ACHN (cell line): Measurements from ENCODE around the gene HBA2.
A peak's percentile ranks its signal among the peaks of the same experiment; 100 is the strongest.
"Not testable (repeated sequence)": the region's sequence is repeated elsewhere in the genome, so short reads cannot be mapped to it uniquely, and the experiment has no call there.

ENCODE experiments used
- DNase-seq: peaks from one replicate; pipeline ENCODE4 v3.0.0-alpha.2; 2015
- in situ Hi-C: cut with HindIII; loops from 2 replicates; pipeline ENCODE4 v1.10.0; 2017; ENCODE audit warnings: low sequenced_read_pairs, low pct_ligation_motif_present, low pct_unique_long_range_greater_than_20kb

HBA2 gene

DNA sequence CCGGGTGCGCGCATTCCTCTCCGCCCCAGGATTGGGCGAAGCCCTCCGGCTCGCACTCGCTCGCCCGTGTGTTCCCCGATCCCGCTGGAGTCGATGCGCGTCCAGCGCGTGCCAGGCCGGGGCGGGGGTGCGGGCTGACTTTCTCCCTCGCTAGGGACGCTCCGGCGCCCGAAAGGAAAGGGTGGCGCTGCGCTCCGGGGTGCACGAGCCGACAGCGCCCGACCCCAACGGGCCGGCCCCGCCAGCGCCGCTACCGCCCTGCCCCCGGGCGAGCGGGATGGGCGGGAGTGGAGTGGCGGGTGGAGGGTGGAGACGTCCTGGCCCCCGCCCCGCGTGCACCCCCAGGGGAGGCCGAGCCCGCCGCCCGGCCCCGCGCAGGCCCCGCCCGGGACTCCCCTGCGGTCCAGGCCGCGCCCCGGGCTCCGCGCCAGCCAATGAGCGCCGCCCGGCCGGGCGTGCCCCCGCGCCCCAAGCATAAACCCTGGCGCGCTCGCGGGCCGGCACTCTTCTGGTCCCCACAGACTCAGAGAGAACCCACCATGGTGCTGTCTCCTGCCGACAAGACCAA lies at the start of gene HBA2:
TSS of gene HBA2 (plus strand) at position 503 of the 568 bp plus-strand sequence. CDS start at position 540, 37 bp downstream.
- in situ Hi-C loops, DNase-seq: not testable (repeated sequence)

DNA sequence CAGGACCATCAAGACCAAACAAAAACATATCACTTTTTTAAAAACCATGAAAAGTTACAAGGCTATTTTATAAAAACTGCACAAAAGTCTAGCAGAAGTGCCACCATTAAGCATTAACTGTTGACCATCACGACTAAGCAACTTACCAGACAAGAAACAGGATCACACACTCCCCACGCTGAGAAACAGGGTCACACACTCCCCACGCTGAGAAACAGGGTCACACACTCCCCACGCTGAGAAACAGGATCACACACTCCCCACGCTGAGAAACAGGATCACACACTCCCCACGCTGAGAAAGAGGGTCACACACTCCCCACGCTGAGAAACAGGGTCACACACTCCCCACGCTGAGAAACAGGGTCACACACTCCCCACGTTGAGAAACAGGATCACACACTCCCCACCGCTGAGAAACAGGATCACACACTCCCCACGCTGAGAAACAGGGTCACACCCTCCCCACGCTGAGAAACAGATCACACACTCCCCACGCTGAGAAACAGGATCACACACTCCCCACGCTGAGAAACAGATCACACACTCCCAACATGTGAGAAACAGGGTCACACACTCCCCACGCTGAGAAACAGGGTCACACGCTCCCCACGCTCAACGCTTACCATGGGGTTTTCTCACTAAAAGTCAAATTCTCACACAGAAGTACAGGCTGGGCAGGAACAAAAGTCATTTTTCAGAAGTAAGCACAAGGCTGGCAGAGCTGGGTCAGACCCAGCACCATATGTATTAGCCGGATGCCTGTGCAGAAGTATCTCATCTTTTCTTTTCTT lies 48.9 kb upstream of the HBA2 start:
- in situ Hi-C loops: not testable (repeated sequence)

DNA sequence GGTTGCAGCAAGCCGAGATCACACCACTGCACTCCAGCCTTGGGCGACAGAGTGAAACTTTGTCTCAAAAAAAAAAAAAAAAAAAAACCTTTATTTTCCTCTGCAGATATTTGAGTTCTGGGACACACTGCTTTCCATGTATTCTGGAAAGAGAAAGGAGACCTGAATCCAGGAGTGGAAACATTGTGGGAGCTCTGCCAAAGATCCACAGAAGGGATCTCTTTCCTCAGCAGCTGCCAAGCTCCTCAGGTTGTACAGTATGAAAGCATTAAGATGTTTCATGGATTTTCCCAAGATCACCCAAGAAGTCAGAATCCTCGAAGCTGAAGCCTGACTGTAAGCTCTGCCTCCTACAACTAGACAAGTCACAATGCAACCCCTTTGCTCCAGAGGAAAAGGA lies 47.7 kb upstream of the HBA2 start:
- no peak for DNase-seq

More for the DNA sequence above, 48.9 kb upstream of the HBA2 start:
- DNase-seq: not testable (repeated sequence)

DNA sequence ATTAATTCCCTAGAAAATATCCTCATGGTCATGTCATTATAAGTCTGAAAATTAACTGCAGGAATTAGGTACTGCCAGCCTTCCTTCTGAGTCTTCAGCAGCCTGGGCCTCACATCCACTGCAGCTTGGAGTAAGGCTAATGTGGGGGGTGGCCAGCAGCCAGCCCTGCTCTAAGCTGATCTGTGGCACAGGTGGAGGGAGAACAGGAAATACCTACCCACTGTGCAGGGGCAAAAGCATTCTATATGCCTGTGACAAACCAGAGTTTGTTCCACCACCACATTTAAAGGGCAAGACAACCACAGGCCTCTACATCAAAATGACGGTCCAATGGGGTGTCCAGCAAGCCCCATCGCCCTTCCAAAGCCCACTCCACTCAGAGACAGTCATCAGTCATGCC lies 43.6 kb upstream of the HBA2 start:
- DNase-seq: no peak
- in situ Hi-C loops: no loop called here

More for the DNA sequence above, 47.7 kb upstream of the HBA2 start:
- in situ Hi-C loops: no loop called here

DNA sequence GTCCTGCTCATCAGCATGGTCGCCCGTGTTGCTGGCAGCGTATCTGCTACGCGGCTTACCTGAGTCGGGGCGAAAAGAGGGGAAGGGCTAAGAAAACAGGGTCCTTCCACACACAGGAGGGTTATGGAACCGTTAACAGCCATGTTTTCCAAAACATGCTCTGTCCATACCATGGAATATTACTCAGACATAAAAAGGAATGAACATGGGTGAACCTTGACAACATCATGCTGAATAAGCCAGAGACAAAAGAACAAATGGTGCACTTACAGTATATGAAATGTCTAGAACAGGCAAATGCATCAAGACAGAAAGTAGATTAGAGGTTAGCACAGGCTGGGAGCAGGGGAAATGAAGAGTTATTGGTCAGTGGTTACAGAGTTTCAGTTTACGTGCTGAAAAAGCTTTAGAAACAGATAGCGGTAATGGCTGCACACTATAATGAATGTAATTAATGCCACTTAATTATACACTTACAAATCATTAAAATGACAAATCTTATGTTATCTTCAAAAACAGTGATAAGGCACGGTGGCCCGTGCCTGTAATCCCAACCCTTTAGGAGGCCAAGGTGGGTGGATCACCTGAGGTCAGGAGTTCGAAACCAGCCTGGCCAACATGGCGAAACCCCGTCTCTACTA lies 42.0 kb upstream of the HBA2 start:
- in situ Hi-C loops: no loop called here
- no peak for DNase-seq

DNA sequence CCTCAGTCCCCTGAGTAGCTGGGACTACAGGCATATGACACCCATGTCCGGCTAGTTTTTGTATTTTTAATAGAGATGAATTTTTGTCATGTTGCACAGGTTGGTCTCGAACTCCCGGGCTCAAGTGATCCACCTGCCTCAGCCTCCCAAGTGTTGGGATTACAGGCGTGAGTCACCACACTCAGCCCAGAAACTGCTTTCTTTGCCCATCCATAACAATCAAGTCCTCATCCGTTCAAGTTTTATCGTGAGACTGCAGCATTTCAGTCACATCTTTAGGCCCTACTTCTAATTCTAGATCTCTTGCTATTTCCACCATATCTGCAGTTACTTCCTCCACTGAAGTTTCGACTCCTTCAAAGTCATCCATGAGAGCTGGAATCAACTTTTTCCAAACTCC lies 40.6 kb upstream of the HBA2 start:
- in situ Hi-C loops: no loop called here
- DNase-seq: no peak

DNA sequence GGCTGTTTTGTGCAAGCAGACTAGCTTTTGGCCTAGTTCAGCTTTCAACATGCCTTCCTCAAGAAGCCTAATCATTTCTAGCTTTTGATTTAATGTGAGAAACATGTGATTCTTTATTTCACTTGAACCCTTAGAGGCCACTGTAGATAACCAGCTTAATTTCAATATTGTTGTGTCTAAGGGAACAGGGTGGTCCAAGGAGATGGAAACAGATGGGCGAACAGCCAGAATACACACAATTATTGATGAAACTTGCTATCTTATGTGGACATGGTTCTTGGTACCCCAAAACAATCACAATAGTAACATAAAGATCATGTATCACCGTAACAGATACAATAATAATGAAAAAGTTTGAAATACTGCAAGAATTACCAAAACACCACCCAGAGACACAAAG lies 39.0 kb upstream of the HBA2 start:
- no peak for DNase-seq
- in situ Hi-C loops: no loop called here

DNA sequence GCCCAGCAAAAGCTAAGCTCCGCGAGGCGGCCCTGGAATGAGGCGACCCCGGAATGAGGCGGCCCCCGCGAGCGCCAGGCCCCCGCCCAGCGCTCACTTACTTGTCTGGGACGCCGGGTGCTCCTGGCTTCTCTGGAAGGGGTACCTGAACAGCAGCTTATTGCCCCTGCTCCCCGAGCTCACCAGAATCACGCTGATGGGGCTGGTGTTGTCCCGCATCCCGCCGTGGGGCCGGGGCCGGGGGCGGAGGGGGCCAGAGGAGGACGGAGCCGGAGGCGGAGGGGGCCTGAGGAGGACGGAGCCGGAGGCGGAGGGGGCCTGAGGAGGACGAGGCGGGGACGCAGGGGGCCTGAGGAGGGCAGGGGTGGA lies 34.6 kb upstream of the HBA2 start:
- DNase-seq: peak; percentile 16
- in situ Hi-C loops: no loop called here

DNA sequence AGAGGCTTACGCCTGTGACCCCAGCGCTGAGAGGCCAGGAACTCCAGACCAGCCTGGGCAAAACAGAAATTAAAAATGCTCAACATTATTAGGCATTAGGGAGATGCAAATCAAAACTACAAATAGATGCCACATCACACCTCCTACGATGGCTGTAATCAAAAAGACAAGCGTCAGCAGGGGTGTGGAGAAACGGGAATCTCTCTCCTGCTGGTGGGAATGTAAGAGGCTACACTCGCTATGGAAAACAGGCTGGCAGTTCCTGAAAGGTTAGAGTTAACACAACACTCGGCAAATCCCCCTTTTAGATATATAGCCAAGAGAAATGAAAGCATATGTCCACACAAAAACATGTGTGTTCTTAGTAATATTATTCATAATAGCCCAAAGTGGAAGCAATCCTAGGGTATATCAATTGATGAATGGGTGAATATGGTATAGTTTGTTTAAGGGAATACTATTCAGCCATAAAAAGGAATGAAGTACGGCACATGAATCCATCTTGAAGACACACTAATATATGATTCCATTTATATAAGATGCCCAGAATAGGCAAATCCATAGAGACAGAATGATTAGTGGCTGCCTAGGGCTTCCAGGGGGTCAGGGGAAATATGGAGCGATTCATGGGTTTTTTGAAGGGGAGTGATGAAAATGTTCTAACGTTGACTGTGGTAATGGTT lies 32.4 kb upstream of the HBA2 start:
- in situ Hi-C loops: no loop called here
- DNase-seq: no peak

DNA sequence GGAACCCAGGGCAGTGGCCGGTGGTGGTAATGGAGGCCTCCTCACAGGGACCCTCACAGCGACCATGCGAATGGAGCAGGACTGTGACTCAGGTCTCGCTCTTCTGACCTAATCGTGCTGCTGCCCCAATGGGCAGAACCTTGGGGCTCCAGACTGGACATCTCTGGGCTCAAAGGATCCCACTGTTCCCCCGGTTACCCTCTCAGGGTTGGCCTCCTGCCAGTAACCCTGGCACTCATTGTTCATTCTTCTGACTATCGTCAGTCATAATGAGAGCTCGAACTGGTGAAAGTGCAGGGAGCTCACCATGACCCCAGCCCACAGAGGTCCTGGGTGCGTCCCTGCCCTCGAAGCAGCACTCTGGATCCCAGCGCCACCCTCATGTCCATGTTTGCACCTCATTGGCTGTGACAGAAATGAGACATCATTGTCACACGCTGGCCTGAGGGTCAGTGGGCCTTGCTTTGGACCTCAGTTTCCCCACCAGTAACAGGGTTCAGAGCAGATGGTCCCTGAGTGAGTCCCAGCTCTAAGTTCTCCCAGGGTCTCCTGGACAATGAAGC lies 30.2 kb upstream of the HBA2 start:
- in situ Hi-C loops: no loop called here

DNA sequence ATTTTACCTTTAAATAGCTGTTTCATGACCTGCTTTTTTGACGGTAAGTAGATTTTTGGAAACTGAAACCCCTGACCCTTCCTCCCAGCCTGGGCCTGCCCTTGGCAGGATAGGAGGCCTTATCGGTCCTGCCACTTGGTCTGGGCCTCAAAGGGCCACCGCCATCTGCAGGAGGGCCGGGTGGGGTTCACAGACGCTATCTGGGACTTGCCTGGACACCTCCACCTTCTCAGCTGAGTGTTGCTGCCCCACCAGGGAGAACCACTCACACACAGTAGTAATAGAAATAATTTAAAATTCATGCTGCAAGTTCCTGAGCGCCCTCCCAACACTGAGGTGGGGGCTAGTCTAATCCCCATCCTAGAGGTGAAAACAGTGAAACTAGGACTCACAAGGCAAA lies 29.6 kb upstream of the HBA2 start:
- DNase-seq: no peak
- in situ Hi-C loops: no loop called here

More for the DNA sequence above, 30.2 kb upstream of the HBA2 start:
- DNase-seq: no peak

DNA sequence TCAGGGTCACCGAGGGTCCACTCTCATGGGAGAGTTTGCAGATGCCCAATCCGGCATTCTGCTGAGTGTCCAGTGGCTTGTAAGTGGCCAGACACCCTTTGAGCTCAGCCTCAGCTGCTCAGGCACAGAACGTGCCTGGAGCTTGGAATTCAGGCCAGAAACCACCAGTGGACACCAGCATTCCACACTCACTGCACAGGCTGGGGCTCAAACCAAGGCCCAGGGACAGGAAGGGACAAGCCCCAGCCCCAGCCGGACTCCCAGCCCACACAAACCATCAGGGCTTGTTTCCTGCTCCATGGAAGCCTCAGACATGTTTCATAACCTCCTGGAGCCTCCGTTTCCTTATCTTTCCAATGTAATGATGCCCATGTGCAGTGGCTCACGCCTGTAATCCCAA lies 29.2 kb upstream of the HBA2 start:
- in situ Hi-C loops: no loop called here

DNA sequence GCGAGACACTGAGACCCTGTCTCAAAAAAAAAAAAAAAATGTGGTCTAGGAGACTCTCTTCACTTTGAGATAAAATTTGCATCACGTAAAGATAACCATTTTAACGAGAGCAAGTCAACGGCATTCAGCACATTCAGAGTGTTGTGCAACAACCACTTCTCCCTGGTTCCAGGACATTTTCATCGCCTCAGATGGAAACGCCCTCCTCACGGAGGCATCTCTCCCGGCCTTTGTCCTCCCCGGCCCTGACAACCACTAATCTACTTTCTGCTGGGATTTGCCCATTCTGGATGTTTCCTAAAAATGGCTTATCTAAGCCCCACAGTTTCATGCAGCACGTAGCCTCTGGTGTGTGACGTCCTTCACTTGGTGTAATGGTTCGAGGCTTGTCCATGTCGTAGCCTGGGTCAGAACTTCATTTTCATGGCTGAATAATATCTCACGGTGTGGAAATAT lies 27.9 kb upstream of the HBA2 start:
- in situ Hi-C loops: no loop called here
- no peak for DNase-seq

More for the DNA sequence above, 29.2 kb upstream of the HBA2 start:
- DNase-seq: no peak

DNA sequence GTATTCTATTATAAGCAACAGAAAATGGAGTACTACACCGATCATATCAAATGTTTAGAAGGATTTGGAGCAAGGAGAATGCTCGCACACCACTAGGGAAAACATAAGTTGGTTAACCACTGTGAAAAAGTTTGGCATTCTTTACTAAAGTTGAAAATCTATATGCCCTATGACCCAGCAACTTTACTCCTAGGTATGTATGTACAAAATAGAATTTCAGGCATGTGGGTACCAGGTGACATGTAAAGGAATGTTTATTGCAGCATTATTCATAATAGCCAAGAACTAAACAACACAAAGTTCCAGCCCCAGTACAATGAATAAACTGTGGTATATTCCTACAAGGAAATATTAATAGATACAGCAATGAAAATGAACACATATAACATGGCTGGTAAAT lies 26.0 kb upstream of the HBA2 start:
- in situ Hi-C loops: no loop called here
- DNase-seq: no peak

DNA sequence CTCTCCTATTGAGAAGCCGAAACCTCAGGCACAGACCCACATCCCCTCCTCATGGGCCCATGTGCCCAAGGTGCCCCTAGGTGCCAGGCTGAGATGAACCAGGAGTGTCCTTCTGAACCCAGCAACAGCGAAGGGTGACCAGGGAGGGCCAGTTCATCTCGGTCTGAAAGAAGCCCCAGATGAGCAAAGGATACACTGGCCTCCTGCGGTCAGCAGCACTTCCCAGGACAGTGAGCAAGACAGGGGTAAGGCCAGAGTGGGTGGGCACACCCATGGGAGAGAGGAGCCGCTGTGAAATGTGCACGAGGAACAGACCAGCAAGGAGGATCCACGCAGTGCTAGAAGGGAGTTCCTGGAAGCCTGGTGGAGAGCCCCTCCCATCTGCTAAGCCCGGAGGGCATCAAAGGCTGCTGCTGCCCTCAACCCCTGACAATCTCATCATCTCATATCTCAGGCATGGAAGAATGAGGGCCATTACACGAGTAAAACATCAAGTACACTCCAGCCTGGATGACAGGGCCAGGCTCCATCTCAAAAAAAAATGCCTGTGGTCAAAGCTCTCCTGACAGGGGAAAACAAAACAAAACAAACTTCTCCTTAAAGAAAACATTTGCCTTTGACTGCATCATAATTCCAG lies 23.5 kb upstream of the HBA2 start:
- in situ Hi-C loops: no loop called here
- no peak for DNase-seq

DNA sequence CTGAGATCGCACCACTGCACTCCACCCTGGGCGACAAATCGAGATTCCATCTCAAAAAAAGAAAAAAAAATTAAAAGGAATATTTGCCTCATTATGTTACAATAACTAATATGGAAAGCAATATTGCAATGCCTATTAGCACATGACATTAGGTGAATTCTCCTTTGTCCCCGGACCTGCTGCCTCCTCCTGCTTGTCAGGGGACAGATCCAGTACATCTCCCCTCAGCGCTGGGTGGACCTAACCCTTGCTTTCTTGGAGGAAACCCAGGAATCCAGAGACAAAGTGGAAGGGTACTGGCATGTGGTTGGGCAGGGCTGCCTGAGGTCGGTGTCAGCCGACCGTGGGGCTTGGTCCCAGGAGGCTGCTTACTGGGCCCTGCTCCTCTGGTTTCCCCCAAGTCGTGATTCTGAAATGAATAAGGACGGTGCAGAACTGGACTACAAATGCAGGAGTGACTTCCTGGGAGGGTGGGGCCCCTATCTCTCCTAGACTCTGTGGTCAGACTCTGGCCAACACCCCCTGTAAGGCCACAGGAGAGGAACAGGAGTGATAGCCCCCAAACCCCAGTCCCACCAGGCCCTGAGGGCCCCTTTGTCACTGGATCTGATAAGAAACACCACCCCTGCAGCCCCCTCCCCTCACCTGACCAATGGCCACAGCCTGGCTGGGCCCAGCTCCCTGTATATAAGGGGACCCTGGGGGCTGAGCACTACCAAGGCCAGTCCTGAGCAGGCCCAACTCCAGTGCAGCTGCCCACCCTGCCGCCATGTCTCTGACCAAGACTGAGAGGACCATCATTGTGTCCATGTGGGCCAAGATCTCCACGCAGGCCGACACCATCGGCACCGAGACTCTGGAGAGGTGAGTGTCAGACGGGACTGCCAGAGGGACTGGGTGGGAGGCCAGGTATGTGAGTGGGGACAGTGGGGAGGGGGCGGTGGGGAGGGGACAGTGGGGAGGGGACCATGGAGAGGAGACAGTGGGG lies 20.2 kb upstream of the HBA2 start, which contains the start of gene HBZ:
TSS of gene HBZ (plus strand) at position 504 of the 988 bp plus-strand sequence. CDS start at position 770, 266 bp downstream.
- DNase-seq: no peak
- in situ Hi-C loops: no loop called here

DNA sequence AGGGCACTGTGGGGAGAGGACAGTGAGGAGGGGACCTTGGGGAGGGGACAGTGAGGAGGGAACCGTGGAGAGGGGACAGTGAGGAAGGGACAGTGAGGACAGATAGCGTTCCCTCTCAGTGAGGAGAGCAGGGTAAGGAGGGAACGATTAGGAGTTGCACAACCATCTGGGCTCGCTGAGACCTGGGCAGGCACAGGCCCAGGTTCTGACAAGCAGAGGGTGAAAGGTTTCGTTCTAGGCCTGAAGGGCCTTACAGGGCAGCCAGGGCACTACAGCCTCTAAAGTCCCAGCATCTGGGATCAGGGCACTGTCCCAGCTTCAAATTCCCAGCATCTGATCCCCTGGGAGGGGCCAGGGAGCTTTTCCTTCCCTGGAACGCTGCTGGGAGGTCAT lies 19.6 kb upstream of the HBA2 start:
- DNase-seq, in situ Hi-C loops: not testable (repeated sequence)
